Myocyte (in vitro differentiated cells): ENCODE measurements around the gene ABT1. TPM values are rescaled to one million over a fixed set of nuclear protein-coding genes. Genes with fewer than 3 reads are reported as not detected.
A peak's percentile ranks its signal among the peaks of the same experiment; 100 is the strongest.
"Not testable (repeated sequence)": the region's sequence is repeated elsewhere in the genome, so short reads cannot be mapped to it uniquely, and the experiment has no call there.

Experiments used
- DNase-seq: peaks from one replicate; pipeline ENCODE4 v3.0.0-alpha.2; 2012; ENCODE audit warnings: low read depth
- polyA plus RNA-seq: library from polyadenylated mRNA; unstranded; fragments of >200 nt; gene quantifications from one replicate; pipeline ENCODE4 v1.2.1, GENCODE V29; 2012; ENCODE audit warnings: missing spikeins
- total RNA-seq: library from RNA; depleted of rRNA; stranded (reverse); fragments of >200 nt; gene quantifications from 2 replicates; pipeline ENCODE4 v1.2.3, GENCODE V29; 2014

The ABT1 gene
- total RNA-seq, result 9.5 and 13.4 TPM in 2 replicates
- 10.4 TPM for polyA plus RNA-seq

DNA sequence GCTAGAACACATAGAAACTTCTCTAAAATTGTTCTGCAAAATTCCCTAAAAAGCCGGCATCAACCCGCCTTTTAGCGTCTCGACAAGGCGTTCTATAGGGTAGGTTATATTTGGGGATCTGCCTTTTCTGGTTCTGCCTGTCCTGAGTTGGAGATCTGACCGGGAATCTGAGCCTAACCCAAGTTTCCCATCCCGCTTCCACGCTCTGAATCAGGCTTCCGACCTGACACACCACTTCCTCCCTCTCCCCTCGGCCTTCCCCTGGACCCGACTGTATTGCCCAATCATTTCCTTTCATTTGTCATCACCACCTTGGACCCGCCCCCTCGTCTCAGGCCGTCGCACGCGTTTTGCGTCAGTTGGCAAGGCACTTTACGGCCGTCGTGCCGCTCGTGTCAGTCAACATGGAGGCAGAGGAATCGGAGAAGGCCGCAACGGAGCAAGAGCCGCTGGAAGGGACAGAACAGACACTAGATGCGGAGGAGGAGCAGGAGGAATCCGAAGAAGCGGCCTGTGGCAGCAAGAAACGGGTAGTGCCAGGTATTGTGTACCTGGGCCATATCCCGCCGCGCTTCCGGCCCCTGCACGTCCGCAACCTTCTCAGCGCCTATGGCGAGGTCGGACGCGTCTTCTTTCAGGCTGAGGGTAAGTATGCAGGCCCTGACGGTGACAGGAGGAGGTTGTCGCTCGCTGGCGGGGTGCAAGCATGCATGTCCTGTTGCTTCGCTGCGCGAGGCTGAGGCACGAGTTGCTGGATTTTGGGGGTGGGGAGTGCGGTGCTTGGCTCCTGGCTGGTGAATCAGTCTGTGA, at the start of gene ABT1:
TSS of gene ABT1 (plus strand) at position 375 of the 810 bp plus-strand sequence. CDS start at position 405, 30 bp downstream.
- DNase-seq, result peak; percentile 99

DNA sequence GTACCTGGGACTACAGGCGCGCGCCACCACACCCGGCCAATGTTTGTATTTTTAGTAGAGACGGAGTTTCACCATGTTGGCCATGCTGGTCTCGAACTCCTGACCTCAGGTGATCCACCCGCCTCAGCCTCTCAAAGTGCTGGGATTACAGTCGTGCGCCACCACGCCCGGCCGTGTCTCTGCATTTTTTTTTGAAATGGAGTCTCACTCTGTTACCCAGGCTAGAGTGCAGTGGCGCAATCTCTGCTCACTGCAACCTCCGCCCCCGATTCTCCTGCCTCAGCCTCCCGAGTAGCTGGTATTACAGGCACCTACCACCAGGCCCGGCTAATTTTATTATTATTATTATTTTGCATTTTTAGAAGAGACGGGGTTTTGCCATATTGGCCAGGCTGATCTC, 49.4 kb upstream of the ABT1 start:
- not testable (repeated sequence) for DNase-seq

- peak; percentile 28 for DNase-seq
These were observed 46.3 kb upstream of the ABT1 start for GRCh38 chr6:26550250-26550993.

- DNase-seq, result no peak
These were observed 44.5 kb upstream of the ABT1 start for GRCh38 chr6:26552205-26552604.

DNA sequence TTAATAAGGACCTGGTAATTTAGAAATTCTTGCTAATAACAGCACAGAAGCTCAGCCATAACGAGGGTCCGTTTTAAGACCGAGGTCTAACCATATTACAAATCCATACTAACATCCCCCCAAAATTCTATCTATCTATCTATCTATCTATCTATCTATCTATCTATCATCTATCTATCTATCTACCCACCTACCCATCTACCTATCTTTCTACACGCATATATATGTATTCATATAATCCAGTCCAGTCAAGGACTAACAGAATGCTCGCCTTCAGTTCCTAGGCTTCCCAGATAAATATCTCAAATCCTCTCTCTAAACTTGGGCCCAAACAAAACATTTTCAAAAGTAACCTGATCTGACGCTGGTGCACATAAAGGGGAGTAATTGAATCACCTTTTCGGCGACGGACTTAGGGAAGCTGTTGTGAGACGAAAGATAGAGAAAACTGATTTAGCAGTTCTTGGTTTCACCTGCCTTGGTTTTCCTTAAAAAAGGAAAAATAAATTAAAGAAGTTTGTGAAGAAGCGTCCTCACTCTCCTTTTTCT, 44.0 kb upstream of the ABT1 start:
- DNase-seq, result no peak

GRCh38 chr6:26553264-26553634, 43.5 kb upstream of the ABT1 start:
- peak; percentile 81 for DNase-seq

GRCh38 chr6:26553635-26554446, 42.9 kb upstream of the ABT1 start:
- DNase-seq, result peak; percentile 94

DNA sequence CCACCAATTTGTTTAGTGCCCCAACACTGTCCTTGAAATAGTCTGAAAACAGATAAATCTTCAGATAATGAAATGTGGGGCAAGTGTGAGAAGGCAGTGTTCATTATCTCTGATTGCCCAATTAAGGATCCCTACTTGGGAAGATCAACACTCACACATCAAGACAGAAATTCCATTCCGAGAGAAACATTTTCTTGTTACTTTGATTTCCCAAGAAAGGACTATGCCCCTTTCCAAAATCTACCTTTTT, 42.4 kb upstream of the ABT1 start:
- DNase-seq, result no peak

- DNase-seq, result peak; percentile 53
These were observed 41.9 kb upstream of the ABT1 start for GRCh38 chr6:26554697-26555504.

DNA sequence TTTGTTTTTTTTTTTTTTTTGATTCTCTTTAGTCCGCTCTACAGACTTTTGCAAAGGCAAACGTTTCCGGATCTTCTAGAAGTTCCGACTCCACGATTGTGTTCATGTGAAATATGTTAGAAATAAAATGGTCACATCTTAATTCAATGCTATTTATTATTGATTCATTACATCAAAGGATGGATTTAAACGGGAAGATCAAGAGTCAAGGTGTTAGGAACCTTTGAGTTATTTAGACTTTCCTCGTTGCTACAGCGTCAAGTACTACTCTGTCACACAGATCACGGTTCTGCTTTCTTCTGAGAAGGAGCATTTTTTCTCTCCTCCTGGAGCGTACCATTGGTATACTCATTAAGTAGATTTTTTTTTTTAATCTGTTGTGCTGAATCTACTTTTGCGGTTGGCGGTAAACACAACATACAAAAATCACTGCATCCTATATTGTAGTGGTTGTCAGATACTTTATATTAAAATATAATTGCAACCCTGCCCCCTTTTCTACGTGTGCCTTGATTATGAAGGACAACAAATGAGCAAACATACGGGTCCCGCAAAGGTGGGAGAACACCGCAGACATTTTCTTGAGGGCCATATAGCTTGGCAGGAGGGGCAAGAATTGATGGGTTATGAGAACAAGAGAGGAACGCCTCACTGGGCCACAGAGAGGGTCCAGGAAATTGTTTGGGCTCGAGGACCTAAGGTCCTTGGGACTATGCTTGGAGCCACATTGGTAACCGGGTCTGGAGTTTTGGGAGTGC, 41.1 kb upstream of the ABT1 start:
- no peak for DNase-seq

GRCh38 chr6:26556263-26557070, 40.3 kb upstream of the ABT1 start:
- peak; percentile 81 for DNase-seq

GRCh38 chr6:26561533-26562466, 35.0 kb upstream of the ABT1 start:
- DNase-seq, result no peak

GRCh38 chr6:26563488-26563887, 33.3 kb upstream of the ABT1 start:
- DNase-seq, result no peak

GRCh38 chr6:26568601-26569432, 27.9 kb upstream of the ABT1 start:
- peak; percentile 95 for DNase-seq

GRCh38 chr6:26569433-26569764, 27.4 kb upstream of the ABT1 start:
- DNase-seq, result no peak

DNA sequence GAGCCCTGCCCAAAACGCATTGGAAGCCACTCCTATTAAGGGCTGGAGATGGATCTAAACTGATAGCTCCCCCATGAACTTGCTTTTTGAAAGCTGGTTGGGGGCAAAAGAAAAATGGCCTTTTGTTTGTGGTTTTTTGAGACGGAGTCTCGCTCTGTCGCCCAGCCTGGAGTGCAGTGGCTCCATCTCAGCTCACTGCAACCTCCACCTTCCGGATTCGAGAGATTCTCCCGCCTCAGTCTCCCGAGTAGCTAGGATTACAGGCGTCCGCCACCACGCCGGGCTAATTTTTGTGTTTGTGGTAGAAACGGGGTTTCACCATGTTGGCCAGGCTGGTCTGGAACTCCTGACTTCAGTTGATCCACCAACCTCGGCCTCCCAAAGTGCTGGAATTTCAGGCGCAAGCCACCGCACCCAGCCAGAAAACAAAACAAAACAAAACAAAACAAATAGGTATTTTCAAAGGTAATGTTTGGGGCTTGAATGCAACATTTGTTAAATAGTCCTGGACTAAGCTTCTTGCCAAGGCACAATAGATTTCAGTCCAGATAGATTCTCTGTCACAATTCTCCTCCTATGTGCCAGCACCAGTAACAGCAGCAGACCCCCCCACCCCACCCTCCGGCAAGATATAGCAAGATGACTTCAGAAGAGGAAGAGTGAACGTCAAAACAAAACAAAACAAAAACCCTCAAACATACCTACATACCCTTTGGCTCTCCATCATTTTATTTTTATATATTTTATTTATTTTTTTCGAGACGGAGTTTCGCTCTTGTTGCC, 26.5 kb upstream of the ABT1 start:
- DNase-seq, result no peak
